ENCODE data around the gene NPLOC4. TPM values are rescaled to one million over a fixed set of nuclear protein-coding genes. Genes with fewer than 3 reads are reported as not detected.

The NPLOC4 gene
- total and polyA plus RNA-seq, 2 of the 13 experiments (the other 11 are each of a cell fraction or from before 2014, with no cell fraction given): 57.0 to 97.0 TPM

DNA sequence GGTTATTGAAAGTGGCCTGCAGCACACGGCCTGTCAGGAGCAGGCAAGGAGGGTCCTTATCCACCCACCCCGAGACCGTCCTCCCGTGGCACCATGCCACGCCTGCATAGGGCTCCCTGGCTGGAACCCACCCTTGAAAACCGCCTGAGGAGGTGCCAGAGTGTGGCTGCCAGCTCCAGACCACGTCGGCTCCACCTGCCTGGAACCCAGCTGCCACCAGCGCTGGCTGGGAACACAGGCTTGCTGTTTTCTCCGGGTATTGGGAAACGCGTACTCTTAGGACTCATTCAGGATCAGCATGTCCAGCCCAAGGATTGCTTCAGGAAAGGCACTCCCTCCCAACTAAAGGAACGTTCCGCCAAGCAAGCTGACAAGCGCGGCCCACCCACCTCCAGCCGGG, 40.0 kb upstream of the NPLOC4 start:
- POLR2A ChIA-PET: interaction anchor here (3.8 kb wide), 1 partner anchor 26 kb away, joined by 13 read pairs; the partner anchor contains the start of gene MRPL12
- no peak overlapping the region for H3K9ac ChIP-seq (ENCODE audit: insufficient read depth, low read depth, low read length)
- BruUV-seq (replicated peaks): no TSS peak
- FAIRE-seq (no peak), DNase-seq (ENCODE audit: low spot score) (no peak), ATAC-seq (peak; percentile 17)
- H3K9me3 ChIP-seq (ENCODE audit: low read length): no peaks in the 10 kb centered on the region
- intact Hi-C loops (cut with micrococcal nuclease; ENCODE audit: unreplicated experiment) (no loop called here), in situ Hi-C loops (cut with HindIII; ENCODE audit: extremely low pct_ligation_motif_present, low pct_unique_long_range_greater_than_20kb) (no loop called here)
- no peaks in the 10 kb centered on the region for H4K20me1 ChIP-seq (ENCODE audit: insufficient read depth, low read length)
- peaks cover 19 to 25% of the 10 kb centered on the region in 2 experiments; a peak in 4 of 5 replicates for H3K36me3 ChIP-seq (replicated peaks in 1 of 2; ENCODE audit: control insufficient read depth in 1 of 2, insufficient read depth in 2 of 2, low read length in 2 of 2)
- no peaks in the 10 kb centered on the region for H3K79me2 ChIP-seq (ENCODE audit: insufficient read depth, low read length)
- no peak overlapping the region for H2AFZ ChIP-seq (ENCODE audit: low read length)
- H3K27me3 ChIP-seq (ENCODE audit: control insufficient read depth in 1 of 2, insufficient read depth in 2 of 2, low read length in 2 of 2): no peaks in the 10 kb centered on the region
- no peak overlapping the region for H3K27ac ChIP-seq (ENCODE audit: extremely low read length, insufficient read depth, low read length)
- no peak overlapping the region for H3K4me3 ChIP-seq (replicated peaks in 1 of 3; ENCODE audit: insufficient read depth in 1 of 3, low read depth in 2 of 3, low read length in 3 of 3)
- CTCF ChIA-PET (ENCODE audit: low intra/inter-chr PET ratio, low total read pairs): no interaction called here
- no peak overlapping the region for H3K4me2 ChIP-seq (ENCODE audit: low read depth, low read length)
- H3K4me1 ChIP-seq (ENCODE audit: insufficient read depth, low read length): peaks cover 24% of the 10 kb centered on the region
- 85% methylated on average over 12 of the region's 17 CpGs for WGBS (ENCODE audit: low lambda C conversion rate)
- TF ChIP-seq ZNF383 (CRISPR knock-in tag; IDR thresholded peaks at IDR 0.05; ENCODE audit: borderline replicate concordance) (no peak), ETV5 (CRISPR knock-in tag; IDR thresholded peaks at IDR 0.05; ENCODE audit: borderline replicate concordance) (no peak), ZNF615 (CRISPR knock-in tag; IDR thresholded peaks at IDR 0.05; ENCODE audit: borderline replicate concordance) (no peak), AGO2 (optimal IDR thresholded peaks at IDR 0.05; ENCODE audit: low read depth, low read length) (peak; percentile 72), HMGA1 (CRISPR knock-in tag; conservative IDR thresholded peaks at IDR 0.05) (no peak), RBFOX2 (IDR thresholded peaks at IDR 0.05; ENCODE audit: low read depth, low read length) (no peak), ZNF776 (CRISPR knock-in tag; IDR thresholded peaks at IDR 0.05) (no peak), SMARCC2 (IDR thresholded peaks at IDR 0.05) (no peak), POLR2A (IDR thresholded peaks at IDR 0.05; ENCODE audit: insufficient read depth in 1 of 2, low read depth in 2 of 2, low read length in 2 of 2) (0 out of 4 replicates have a peak, but pooled peaks of 1 of the 2 experiments have one; percentile 26), ZC3H13 (CRISPR knock-in tag; IDR thresholded peaks at IDR 0.05) (no peak), HNRNPL (IDR thresholded peaks at IDR 0.05; ENCODE audit: low read depth, low read length) (0 out of 2 replicates have a peak, but pooled peaks have one; percentile 10), ZNF878 (CRISPR knock-in tag; IDR thresholded peaks at IDR 0.05) (no peak), ZNF205 (CRISPR knock-in tag; IDR thresholded peaks at IDR 0.05) (no peak), YEATS2 (CRISPR knock-in tag; IDR thresholded peaks at IDR 0.05; ENCODE audit: borderline replicate concordance) (no peak), KLF12 (CRISPR knock-in tag; IDR thresholded peaks at IDR 0.05; ENCODE audit: borderline replicate concordance) (no peak), ZNF232 (CRISPR knock-in tag; IDR thresholded peaks at IDR 0.05; ENCODE audit: borderline replicate concordance) (no peak)
- TF ChIP-seq, protein P1, sequence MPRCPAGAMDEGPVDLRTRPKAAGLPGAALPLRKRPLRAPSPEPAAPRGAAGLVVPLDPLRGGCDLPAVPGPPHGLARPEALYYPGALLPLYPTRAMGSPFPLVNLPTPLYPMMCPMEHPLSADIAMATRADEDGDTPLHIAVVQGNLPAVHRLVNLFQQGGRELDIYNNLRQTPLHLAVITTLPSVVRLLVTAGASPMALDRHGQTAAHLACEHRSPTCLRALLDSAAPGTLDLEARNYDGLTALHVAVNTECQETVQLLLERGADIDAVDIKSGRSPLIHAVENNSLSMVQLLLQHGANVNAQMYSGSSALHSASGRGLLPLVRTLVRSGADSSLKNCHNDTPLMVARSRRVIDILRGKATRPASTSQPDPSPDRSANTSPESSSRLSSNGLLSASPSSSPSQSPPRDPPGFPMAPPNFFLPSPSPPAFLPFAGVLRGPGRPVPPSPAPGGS (CRISPR knock-in tag; IDR thresholded peaks at IDR 0.05): no peak
- TF ChIP-seq, protein P2, sequence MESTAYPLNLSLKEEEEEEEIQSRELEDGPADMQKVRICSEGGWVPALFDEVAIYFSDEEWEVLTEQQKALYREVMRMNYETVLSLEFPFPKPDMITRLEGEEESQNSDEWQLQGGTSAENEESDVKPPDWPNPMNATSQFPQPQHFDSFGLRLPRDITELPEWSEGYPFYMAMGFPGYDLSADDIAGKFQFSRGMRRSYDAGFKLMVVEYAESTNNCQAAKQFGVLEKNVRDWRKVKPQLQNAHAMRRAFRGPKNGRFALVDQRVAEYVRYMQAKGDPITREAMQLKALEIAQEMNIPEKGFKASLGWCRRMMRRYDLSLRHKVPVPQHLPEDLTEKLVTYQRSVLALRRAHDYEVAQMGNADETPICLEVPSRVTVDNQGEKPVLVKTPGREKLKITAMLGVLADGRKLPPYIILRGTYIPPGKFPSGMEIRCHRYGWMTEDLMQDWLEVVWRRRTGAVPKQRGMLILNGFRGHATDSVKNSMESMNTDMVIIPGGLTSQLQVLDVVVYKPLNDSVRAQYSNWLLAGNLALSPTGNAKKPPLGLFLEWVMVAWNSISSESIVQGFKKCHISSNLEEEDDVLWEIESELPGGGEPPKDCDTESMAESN (CRISPR knock-in tag; conservative IDR thresholded peaks at IDR 0.05): no peak
- TF ChIP-seq, protein P3, sequence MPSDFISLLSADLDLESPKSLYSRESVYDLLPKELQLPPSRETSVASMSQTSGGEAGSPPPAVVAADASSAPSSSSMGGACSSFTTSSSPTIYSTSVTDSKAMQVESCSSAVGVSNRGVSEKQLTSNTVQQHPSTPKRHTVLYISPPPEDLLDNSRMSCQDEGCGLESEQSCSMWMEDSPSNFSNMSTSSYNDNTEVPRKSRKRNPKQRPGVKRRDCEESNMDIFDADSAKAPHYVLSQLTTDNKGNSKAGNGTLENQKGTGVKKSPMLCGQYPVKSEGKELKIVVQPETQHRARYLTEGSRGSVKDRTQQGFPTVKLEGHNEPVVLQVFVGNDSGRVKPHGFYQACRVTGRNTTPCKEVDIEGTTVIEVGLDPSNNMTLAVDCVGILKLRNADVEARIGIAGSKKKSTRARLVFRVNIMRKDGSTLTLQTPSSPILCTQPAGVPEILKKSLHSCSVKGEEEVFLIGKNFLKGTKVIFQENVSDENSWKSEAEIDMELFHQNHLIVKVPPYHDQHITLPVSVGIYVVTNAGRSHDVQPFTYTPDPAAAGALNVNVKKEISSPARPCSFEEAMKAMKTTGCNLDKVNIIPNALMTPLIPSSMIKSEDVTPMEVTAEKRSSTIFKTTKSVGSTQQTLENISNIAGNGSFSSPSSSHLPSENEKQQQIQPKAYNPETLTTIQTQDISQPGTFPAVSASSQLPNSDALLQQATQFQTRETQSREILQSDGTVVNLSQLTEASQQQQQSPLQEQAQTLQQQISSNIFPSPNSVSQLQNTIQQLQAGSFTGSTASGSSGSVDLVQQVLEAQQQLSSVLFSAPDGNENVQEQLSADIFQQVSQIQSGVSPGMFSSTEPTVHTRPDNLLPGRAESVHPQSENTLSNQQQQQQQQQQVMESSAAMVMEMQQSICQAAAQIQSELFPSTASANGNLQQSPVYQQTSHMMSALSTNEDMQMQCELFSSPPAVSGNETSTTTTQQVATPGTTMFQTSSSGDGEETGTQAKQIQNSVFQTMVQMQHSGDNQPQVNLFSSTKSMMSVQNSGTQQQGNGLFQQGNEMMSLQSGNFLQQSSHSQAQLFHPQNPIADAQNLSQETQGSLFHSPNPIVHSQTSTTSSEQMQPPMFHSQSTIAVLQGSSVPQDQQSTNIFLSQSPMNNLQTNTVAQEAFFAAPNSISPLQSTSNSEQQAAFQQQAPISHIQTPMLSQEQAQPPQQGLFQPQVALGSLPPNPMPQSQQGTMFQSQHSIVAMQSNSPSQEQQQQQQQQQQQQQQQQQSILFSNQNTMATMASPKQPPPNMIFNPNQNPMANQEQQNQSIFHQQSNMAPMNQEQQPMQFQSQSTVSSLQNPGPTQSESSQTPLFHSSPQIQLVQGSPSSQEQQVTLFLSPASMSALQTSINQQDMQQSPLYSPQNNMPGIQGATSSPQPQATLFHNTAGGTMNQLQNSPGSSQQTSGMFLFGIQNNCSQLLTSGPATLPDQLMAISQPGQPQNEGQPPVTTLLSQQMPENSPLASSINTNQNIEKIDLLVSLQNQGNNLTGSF (CRISPR knock-in tag; IDR thresholded peaks at IDR 0.05): no peak

Data from HepG2 (cell line).